K562 (cell line): ENCODE measurements around the gene KCNA10. TPM values are rescaled to one million over a fixed set of nuclear protein-coding genes. Genes with fewer than 3 reads are reported as not detected.

Experiments
- ATAC-seq: fragments of 200-7000 bp; cut with Tn5 transposase; 3 replicates; pipeline ENCODE4 v1.9.1; 2020; ENCODE audit warnings: moderate library complexity
- BruUV-seq: library from RNA; stranded (reverse); fragments of 400-500 nt; replicated peaks from 2 replicates; lab custom pipeline; 2021; lab: Mats Ljungman, UMichigan
- CTCF ChIA-PET: fragments of 300-600 bp; formaldehyde crosslinking; extraction: SDS; loops from one replicate; lab custom pipeline; 2021; ENCODE audit warnings: low intra/inter-chr PET ratio; lab: Yijun Ruan, JAX
- POLR2A ChIA-PET: fragments of 300-600, 350-650 bp; sonication (Branson Sonifier 250); formaldehyde crosslinking; extraction: SDS; loops from one replicate; lab custom pipeline; 2021; ENCODE audit warnings: antibody characterized with exemption, inconsistent platforms; lab: Yijun Ruan, JAX
- DNase-seq, 4 experiments: peaks; one replicate each; pipeline versions ENCODE4 v3.0.0 to v3.0.0-alpha.2; 2011 to 2018; ENCODE audit warnings: low spot score in 3 of 4, mixed read lengths in 3 of 4; ENCODE audit errors: extremely low read depth in 1 of 4
- FAIRE-seq: peaks from 2 replicates; lab custom pipeline; 2011; peaks lifted over from hg19 to GRCh38; lab: Jason Lieb, UNC
- H2AFZ ChIP-seq: 2 replicates; pipeline ENCODE4 v1.6.0; 2011; ENCODE audit warnings: low read depth, low read length, control low read depth, inconsistent platforms
- H3K27ac ChIP-seq: fragments of 200-600 bp; 3 replicates; pipeline ENCODE4 v1.8.0; 2011; ENCODE audit warnings: low read depth, mild to moderate bottlenecking, control low read depth, inconsistent platforms, low read length, moderate library complexity, mixed read lengths; ENCODE audit errors: extremely low read depth
- H3K27me3 ChIP-seq, 2 experiments: fragments of 300-600 bp in 1 of 2; 2 replicates in 1 of 2; 3 replicates in 1 of 2; pipeline versions ENCODE4 v1.6.0 to v1.8.0; 2011; ENCODE audit warnings: inconsistent platforms in 2 of 2, low read length in 2 of 2, mild to moderate bottlenecking in 1 of 2, mixed read lengths in 1 of 2, moderate library complexity in 1 of 2; ENCODE audit not compliant: control insufficient read depth in 2 of 2, insufficient read depth in 2 of 2
- H3K36me3 ChIP-seq: fragments of 300-600 bp; 3 replicates; pipeline ENCODE4 v1.8.0; 2011; ENCODE audit warnings: mild to moderate bottlenecking, low read length, inconsistent platforms; ENCODE audit not compliant: control insufficient read depth, insufficient read depth
- H3K4me1 ChIP-seq, 2 experiments: fragments of 200-600 bp in 1 of 2; replicated peaks in 1 of 2; 2 replicates in 1 of 2; 3 replicates in 1 of 2; pipeline versions ENCODE4 v1.5.1 to v1.8.0; 2011; ENCODE audit warnings: inconsistent platforms in 2 of 2, low read length in 2 of 2, mild to moderate bottlenecking in 1 of 2, mixed read lengths in 1 of 2, moderate library complexity in 1 of 2; ENCODE audit not compliant: control insufficient read depth in 2 of 2, insufficient read depth in 2 of 2
- H3K4me2 ChIP-seq: 2 replicates; pipeline ENCODE4 v1.6.1; 2011; ENCODE audit warnings: low read length, control low read depth, inconsistent platforms, mixed read lengths; ENCODE audit not compliant: insufficient read depth
- H3K4me3 ChIP-seq: fragments of 200-600 bp; sonication (generic), shearing (Covaris generic); 2 replicates; pipeline ENCODE4 v1.5.1; 2016; ENCODE audit warnings: control low read depth, inconsistent platforms
- H3K79me2 ChIP-seq: fragments of 200-600 bp; 3 replicates; pipeline ENCODE4 v1.8.0; 2011; ENCODE audit warnings: low read length, inconsistent platforms; ENCODE audit not compliant: control insufficient read depth, insufficient read depth
- H3K9ac ChIP-seq, 2 experiments: 2 replicates each; pipeline versions ENCODE4 v1.6.0 to v1.6.1; 2011; ENCODE audit warnings: low read depth in 2 of 2, low read length in 2 of 2, control low read depth in 1 of 2, inconsistent platforms in 1 of 2, mild to moderate bottlenecking in 1 of 2, mixed read lengths in 1 of 2; ENCODE audit not compliant: insufficient read depth in 1 of 2
- H3K9me1 ChIP-seq: one replicate; pipeline ENCODE4 v1.6.0; 2011; ENCODE audit warnings: inconsistent platforms, mild to moderate bottlenecking, low read length, moderate library complexity; ENCODE audit not compliant: control insufficient read depth, insufficient read depth
- H3K9me3 ChIP-seq: replicated peaks from 2 replicates; pipeline ENCODE4 v1.5.1; 2011; ENCODE audit warnings: low read depth, low read length, inconsistent platforms; ENCODE audit not compliant: control insufficient read depth, insufficient read depth
- H4K20me1 ChIP-seq: replicated peaks from 2 replicates; pipeline ENCODE4 v1.6.1; 2011; ENCODE audit warnings: low read length, inconsistent platforms, mixed read lengths; ENCODE audit not compliant: control insufficient read depth, insufficient read depth
- ID3 ChIP-seq, 2 experiments: fragments of 250-450 bp in 1 of 2; fragments of 450-650 bp in 1 of 2; sonication (Bioruptor Pico) in 1 of 2; IDR thresholded peaks; 2 replicates each; pipeline versions ENCODE4 v1.6.1 to v1.8.0; 2016 to 2021; ENCODE audit warnings: mild to moderate bottlenecking in 2 of 2, moderate library complexity in 2 of 2, missing compliant biosample characterization in 1 of 2, missing genetic modification characterization in 1 of 2
- RBM22 ChIP-seq: fragments of 200-400 bp; formaldehyde crosslinking; IDR thresholded peaks from 2 replicates; pipeline ENCODE4 v1.6.1; 2018; ENCODE audit warnings: low read length, low read depth; ENCODE audit not compliant: poor library complexity, severe bottlenecking
- SMAD2 ChIP-seq: fragments of 150-350 bp; IDR thresholded peaks from 2 replicates; pipeline ENCODE4 v1.6.1; 2014; ENCODE audit warnings: low read depth, mild to moderate bottlenecking, low read length
- SRSF3 ChIP-seq: fragments of 200-400 bp; formaldehyde crosslinking; IDR thresholded peaks from 2 replicates; pipeline ENCODE4 v1.6.1; 2016; ENCODE audit warnings: mild to moderate bottlenecking, low read length, moderate library complexity; ENCODE audit not compliant: insufficient read depth
- TEAD1 ChIP-seq, 2 experiments: fragments of 450-650 bp in 1 of 2; sonication (generic) in 1 of 2; formaldehyde crosslinking; IDR thresholded peaks; 2 replicates each; pipeline versions ENCODE4 v1.4.0 to v1.8.0; 2020 to 2022; ENCODE audit warnings: mild to moderate bottlenecking in 2 of 2, missing genetic modification reagents in 1 of 2
- ZFP1 ChIP-seq: fragments of 450-650 bp; formaldehyde crosslinking; IDR thresholded peaks from 2 replicates; pipeline ENCODE4 v1.4.0; 2020; ENCODE audit warnings: mild to moderate bottlenecking, mixed read lengths
- ZNF655 ChIP-seq: fragments of 250-450 bp; sonication (Bioruptor Pico); IDR thresholded peaks from 2 replicates; pipeline ENCODE4 v1.5.0; 2021
- WGBS: fragments of 100-300 bp; shearing (Covaris generic); methylation state at CpG from one replicate; pipeline ENCODE4 v1.1.6; 2016; ENCODE audit warnings: low coverage, mixed read lengths; ENCODE audit not compliant: insufficient coverage; ENCODE audit errors: missing lambda C conversion rate; 5-methylcytosine and 5-hydroxymethylcytosine counted together
- in situ Hi-C: fragments of 300-500 bp; cut with MboI; formaldehyde crosslinking; loops from 4 replicates; pipeline ENCODE4 v1.15.0; 2018; ENCODE audit warnings: inconsistent platforms, mixed read lengths
- intact Hi-C: fragments of 100-400 bp; cut with micrococcal nuclease; formaldehyde crosslinking; loops from 2 replicates; pipeline ENCODE4 v1.14.2; 2022
- polyA plus RNA-seq, 8 experiments: library from polyadenylated mRNA; depleted of rRNA in 4 of 8; stranded (reverse) in 5 of 8; unstranded in 3 of 8; fragments of >200 nt; fragmentation: Nextera tagmentation in 2 of 8; fragmentation: Illumina TruSeq in 1 of 8; extraction: Ambion mirVana in 2 of 8; extraction: Trizol in 1 of 8; gene quantifications; 2 replicates each; pipeline versions ENCODE4 v1.2.1 to v1.2.3, GENCODE V29; 2011 to 2014; ENCODE audit warnings: inconsistent platforms in 1 of 8, missing spikeins in 1 of 8
- total RNA-seq, 7 experiments: library from RNA; depleted of rRNA in 6 of 7; stranded (reverse); fragments of >200 nt in 6 of 7; fragmentation: Illumina TruSeq in 2 of 7; extraction: Trizol in 2 of 7; gene quantifications; 2 replicates each; pipeline versions ENCODE4 v1.2.1 to v1.2.3, GENCODE V29; 2011 to 2021; ENCODE audit warnings: low replicate concordance in 1 of 7

The KCNA10 gene
- total and polyA plus RNA-seq, 9 of the 15 experiments (the other 6 are each of a cell fraction or from before 2014, with no cell fraction given) = not detected

GRCh38 chr1:110501488-110502132 lies 17.4 kb downstream of the KCNA10 start (continued):
- TF ChIP-seq ID3 (CRISPR knock-in tag; IDR thresholded peaks at IDR 0.05) = no peak
- TF ChIP-seq ID3 (tag; IDR thresholded peaks at IDR 0.05) = no peak
- TF ChIP-seq ZNF655 = no peak
- TF ChIP-seq SMAD2 = no peak
- TF ChIP-seq RBM22 = no peak
- no peak for TF ChIP-seq SRSF3
- TF ChIP-seq ZFP1 (CRISPR knock-in tag) = no peak

- H3K9me1 ChIP-seq = no peaks in the 10 kb centered on the region
- H3K4me3 ChIP-seq = no peak overlapping the region
- no peak for TF ChIP-seq TEAD1 (CRISPR knock-in tag; IDR thresholded peaks at IDR 0.05)
- TF ChIP-seq, all 486 proteins: peak for 0
- peaks cover 15 to 51% of the 10 kb centered on the region in 2 experiments for H3K27me3 ChIP-seq
- H3K36me3 ChIP-seq = no peaks in the 10 kb centered on the region
- H3K9ac ChIP-seq = no peak overlapping the region
- no peak for FAIRE-seq
- CTCF ChIA-PET = no interaction called here
- no peak overlapping the region for H3K27ac ChIP-seq
- in situ Hi-C loops (no loop called here), intact Hi-C loops (no loop called here)
- no peaks in the 10 kb centered on the region for H3K9me3 ChIP-seq
- no peaks in the 10 kb centered on the region for H3K4me1 ChIP-seq
- no peaks in the 10 kb centered on the region for H3K79me2 ChIP-seq
- BruUV-seq = no TSS peak
- no peak overlapping the region for H3K4me2 ChIP-seq
- no peak overlapping the region for H2AFZ ChIP-seq
- H4K20me1 ChIP-seq = peaks cover 4% of the 10 kb centered on the region; the same call in 1 of the 2 replicates
- 2% methylated on average over 6 of the region's 6 CpGs for WGBS
- POLR2A ChIA-PET = interaction anchor here (0.6 to 0.9 kb wide), 2 partner anchors 22 to 74 kb away, joined by 3 to 4 read pairs; no protein-coding TSS in a partner anchor
- ATAC-seq = no peak
- DNase-seq = no peak
These were observed 20.7 kb downstream of the KCNA10 start for GRCh38 chr1:110498270-110498669.
